Measurements from ENCODE around the gene ZCCHC17.
"Not testable (repeated sequence)": the region's sequence is repeated elsewhere in the genome, so short reads cannot be mapped to it uniquely, and the experiment has no call there.

ZCCHC17 gene, protein sequence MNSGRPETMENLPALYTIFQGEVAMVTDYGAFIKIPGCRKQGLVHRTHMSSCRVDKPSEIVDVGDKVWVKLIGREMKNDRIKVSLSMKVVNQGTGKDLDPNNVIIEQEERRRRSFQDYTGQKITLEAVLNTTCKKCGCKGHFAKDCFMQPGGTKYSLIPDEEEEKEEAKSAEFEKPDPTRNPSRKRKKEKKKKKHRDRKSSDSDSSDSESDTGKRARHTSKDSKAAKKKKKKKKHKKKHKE

GRCh38 chr1:31296486-31297276 is at the start of gene ZCCHC17, which contains the start of gene SNRNP40:
Gene ZCCHC17, plus strand, starts transcription at chr1:31297032. Its CDS starts 13,067 bp downstream, at chr1:31310099.
Gene SNRNP40, minus strand, starts transcription at chr1:31296788. Its CDS starts 37 bp downstream, at chr1:31296751.
- TF ChIP-seq CTCF (IDR thresholded peaks at IDR 0.05; ENCODE audit: low read depth, low read length), result no peak
- H3K4me3 ChIP-seq (ENCODE audit: low read depth, low read length), result peak within 1 kb of the TSS; percentile 97

- no peak for TF ChIP-seq CTCF (IDR thresholded peaks at IDR 0.05; ENCODE audit: low read depth, low read length)
- no peak overlapping the region for H3K4me3 ChIP-seq (ENCODE audit: low read depth, low read length)
Measured at GRCh38 chr1:31248276-31248675, 48.6 kb upstream of the ZCCHC17 start.

DNA sequence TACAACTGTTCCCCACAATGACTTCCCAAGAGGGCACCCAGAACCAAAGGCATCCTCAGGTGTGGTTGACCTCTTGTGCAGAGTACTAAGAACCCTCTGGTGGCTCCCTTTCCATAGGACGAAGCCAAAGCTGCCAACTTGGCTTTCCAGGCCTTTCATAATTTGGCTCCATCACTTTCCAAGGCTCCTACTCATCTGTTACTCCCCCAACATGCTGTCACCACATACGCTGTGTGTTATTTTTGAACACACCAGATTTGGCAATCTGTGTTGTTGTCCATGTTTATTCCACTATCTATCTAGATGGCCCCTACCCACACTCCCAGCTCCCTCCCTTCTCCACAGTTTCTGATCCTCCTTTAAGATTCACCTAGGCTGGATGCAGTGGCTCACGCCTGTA is 47.0 kb upstream of the ZCCHC17 start:
- H3K4me3 ChIP-seq (ENCODE audit: low read depth, low read length), result no peak overlapping the region
- TF ChIP-seq CTCF (IDR thresholded peaks at IDR 0.05; ENCODE audit: low read depth, low read length), result no peak

GRCh38 chr1:31257213-31257612 is 39.6 kb upstream of the ZCCHC17 start:
- H3K4me3 ChIP-seq (ENCODE audit: low read depth, low read length), result no peak overlapping the region
- no peak for TF ChIP-seq CTCF (IDR thresholded peaks at IDR 0.05; ENCODE audit: low read depth, low read length)

- H3K4me3 ChIP-seq (ENCODE audit: low read depth, low read length), result no peak overlapping the region
- TF ChIP-seq CTCF (IDR thresholded peaks at IDR 0.05; ENCODE audit: low read depth, low read length), result no peak
Measured at GRCh38 chr1:31258581-31258980, 38.3 kb upstream of the ZCCHC17 start.

DNA sequence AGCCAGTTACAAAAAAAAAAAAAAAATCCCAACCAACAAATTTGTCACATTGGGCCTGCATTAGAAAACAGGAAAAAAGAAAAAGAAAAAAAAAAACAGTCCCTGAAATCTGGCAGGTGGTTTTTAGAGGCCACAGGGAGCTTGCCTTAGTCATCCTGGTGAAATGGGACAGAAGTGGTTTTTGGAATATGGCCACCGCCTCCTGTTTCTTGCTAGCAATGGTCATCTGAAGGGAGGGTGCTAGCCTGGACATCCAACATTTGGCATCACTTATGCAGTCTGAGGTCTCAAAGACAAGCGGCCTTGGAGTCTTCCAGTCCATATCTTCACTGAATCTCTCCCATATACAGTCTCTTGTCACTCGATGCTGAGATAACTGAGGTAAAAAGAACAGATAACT is 37.1 kb upstream of the ZCCHC17 start:
- TF ChIP-seq CTCF (IDR thresholded peaks at IDR 0.05; ENCODE audit: low read depth, low read length), result no peak
- H3K4me3 ChIP-seq (ENCODE audit: low read depth, low read length), result no peak overlapping the region

DNA sequence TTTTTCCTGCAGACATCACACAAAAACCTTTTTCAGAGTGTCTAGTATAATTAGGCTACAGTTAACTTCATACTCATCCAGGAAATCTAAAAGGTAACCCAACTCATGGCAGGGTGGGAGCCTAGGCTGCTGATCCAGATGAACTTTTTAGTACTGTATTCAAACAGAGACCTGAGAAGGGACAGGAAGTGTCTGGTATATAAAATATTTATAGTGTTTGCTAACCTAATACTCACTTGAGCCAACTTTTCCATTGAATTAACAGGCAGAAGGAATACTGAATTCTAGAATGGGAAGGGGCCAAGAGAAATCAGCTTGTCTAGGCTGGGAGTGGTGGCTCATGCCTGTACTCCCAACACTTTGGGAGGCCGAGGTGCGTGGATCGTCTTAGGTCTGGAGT is 34.9 kb upstream of the ZCCHC17 start:
- no peak for TF ChIP-seq CTCF (IDR thresholded peaks at IDR 0.05; ENCODE audit: low read depth, low read length)
- H3K4me3 ChIP-seq (ENCODE audit: low read depth, low read length), result no peak overlapping the region

GRCh38 chr1:31262393-31262792 is 34.4 kb upstream of the ZCCHC17 start:
- H3K4me3 ChIP-seq (ENCODE audit: low read depth, low read length), result not testable (repeated sequence)
